ENCODE measurements around the gene EYS. TPM values are rescaled to one million over a fixed set of nuclear protein-coding genes. Genes with fewer than 3 reads are reported as not detected.

The EYS gene
- total and polyA plus RNA-seq, 9 of the 15 experiments (the other 6 are each of a cell fraction or from before 2014, with no cell fraction given), result 0.03 to 0.36 (median 0.10) TPM; not detected in 2

GRCh38 chr6:64714073-64714472 is 993.0 kb downstream of the EYS start:
- H3K4me2 ChIP-seq (ENCODE audit: insufficient read depth, low read length), result no peak overlapping the region
- no peak overlapping the region for H2AFZ ChIP-seq (ENCODE audit: low read depth, low read length)
- H3K27me3 ChIP-seq (ENCODE audit: control insufficient read depth in 2 of 2, insufficient read depth in 2 of 2, low read length in 2 of 2), result no peaks in the 10 kb centered on the region
- no peak overlapping the region for H3K9ac ChIP-seq (ENCODE audit: insufficient read depth in 1 of 2, low read depth in 2 of 2, low read length in 2 of 2)
- 0% methylated on average over 2 of the region's 2 CpGs for WGBS (ENCODE audit: insufficient coverage, low coverage, missing lambda C conversion rate)
- FAIRE-seq, result no peak
- no peaks in the 10 kb centered on the region for H4K20me1 ChIP-seq (replicated peaks; ENCODE audit: control insufficient read depth, insufficient read depth, low read length)
- H3K79me2 ChIP-seq (ENCODE audit: control insufficient read depth, insufficient read depth, low read length), result no peaks in the 10 kb centered on the region
- H3K4me1 ChIP-seq (replicated peaks in 1 of 2; ENCODE audit: control insufficient read depth in 2 of 2, insufficient read depth in 2 of 2, low read length in 2 of 2), result no peaks in the 10 kb centered on the region
- H3K27ac ChIP-seq (ENCODE audit: extremely low read depth, low read depth, low read length), result no peak overlapping the region
- ATAC-seq, result no peak
- no peaks in the 10 kb centered on the region for H3K9me1 ChIP-seq (ENCODE audit: control insufficient read depth, insufficient read depth, low read length)
- DNase-seq (ENCODE audit: extremely low read depth in 1 of 4, low spot score in 3 of 4), result no peak
- BruUV-seq (replicated peaks), result no TSS peak
- CTCF ChIA-PET (ENCODE audit: low intra/inter-chr PET ratio), result no interaction called here
- H3K4me3 ChIP-seq, result no peak overlapping the region
- in situ Hi-C loops (cut with MboI) (no loop called here), intact Hi-C loops (cut with micrococcal nuclease) (no loop called here)
- POLR2A ChIA-PET, result no interaction called here
- H3K36me3 ChIP-seq (ENCODE audit: control insufficient read depth, insufficient read depth, low read length), result no peaks in the 10 kb centered on the region
- no peaks in the 10 kb centered on the region for H3K9me3 ChIP-seq (replicated peaks; ENCODE audit: control insufficient read depth, insufficient read depth, low read depth, low read length)
- TF ChIP-seq GTF3C2 (IDR thresholded peaks at IDR 0.05; ENCODE audit: borderline replicate concordance, extremely low read depth, insufficient read length) (no peak), ETV1 (tag; conservative IDR thresholded peaks at IDR 0.05; ENCODE audit: low read depth) (no peak), ZNF384 (IDR thresholded peaks at IDR 0.05; ENCODE audit: low read depth, low read length) (no peak), DLX4 (CRISPR knock-in tag; IDR thresholded peaks at IDR 0.05) (no peak), TCF3 (CRISPR knock-in tag; IDR thresholded peaks at IDR 0.05) (no peak), ZNF143 (CRISPR knock-in tag; IDR thresholded peaks at IDR 0.05) (no peak), PURB (CRISPR knock-in tag; IDR thresholded peaks at IDR 0.05; ENCODE audit: low read depth) (no peak), ZNF282 (CRISPR knock-in tag; IDR thresholded peaks at IDR 0.05) (no peak), CUX1 (CRISPR knock-in tag; IDR thresholded peaks at IDR 0.05) (no peak)
